ENCODE measurements around the gene PAM16. TPM values are rescaled to one million over a fixed set of nuclear protein-coding genes. Genes with fewer than 3 reads are reported as not detected.
A peak's percentile ranks its signal among the peaks of the same experiment; 100 is the strongest.

Gene PAM16
- total RNA-seq, 6 donors from 2014 or later = 45.5 to 71.8 (median 62.6) TPM

DNA sequence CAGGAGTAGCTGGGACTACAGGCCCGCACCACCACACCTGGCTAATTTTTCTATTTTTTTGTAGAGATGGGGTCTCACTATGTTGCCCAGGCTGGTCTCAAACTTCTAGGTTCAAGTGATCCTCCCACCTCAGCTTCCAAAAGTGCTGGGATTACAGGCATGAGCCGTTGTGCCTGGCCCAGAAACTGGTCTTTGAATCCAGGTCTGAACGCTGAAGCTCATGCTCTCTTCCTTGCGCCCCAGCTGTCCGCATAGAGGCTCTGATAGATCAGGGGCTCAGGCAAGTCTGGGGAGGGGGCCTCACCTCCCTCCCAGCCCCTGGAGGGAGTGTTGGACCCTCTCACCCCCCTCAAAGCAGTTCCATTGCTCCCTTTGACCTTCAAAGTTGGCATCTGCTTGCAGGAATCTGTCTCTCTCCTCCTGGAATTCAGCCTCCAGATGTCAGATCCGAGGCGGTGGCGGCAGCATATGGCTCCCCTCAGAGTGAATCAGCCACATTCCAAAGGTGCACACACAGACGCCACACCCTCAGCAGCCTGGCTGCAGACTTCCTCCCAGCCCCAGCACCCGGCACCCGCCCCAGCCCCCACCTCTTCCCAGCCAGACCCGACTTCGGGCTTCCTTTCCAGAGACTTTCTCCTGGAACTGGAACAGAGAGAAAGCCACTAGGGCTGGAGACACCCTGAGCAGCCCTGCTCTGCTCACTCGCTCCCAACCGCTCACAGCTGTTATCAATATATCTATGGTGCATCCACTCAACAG, 52.2 kb downstream of the PAM16 start:
- peak; percentile 95 to 97 for ATAC-seq (ENCODE audit: low FRiP score in 2 of 2)
- 17 to 33% methylated on average over 12 to 14 of the region's 15 CpGs for WGBS, 2 donors
- no peaks in the 10 kb centered on the region for H3K27me3 ChIP-seq
- peak; percentile 86 to 90 for DNase-seq
- peak overlapping the region in 2 of 4 donors; percentile 9 to 19 for H3K4me3 ChIP-seq
- TF ChIP-seq, protein P1, sequence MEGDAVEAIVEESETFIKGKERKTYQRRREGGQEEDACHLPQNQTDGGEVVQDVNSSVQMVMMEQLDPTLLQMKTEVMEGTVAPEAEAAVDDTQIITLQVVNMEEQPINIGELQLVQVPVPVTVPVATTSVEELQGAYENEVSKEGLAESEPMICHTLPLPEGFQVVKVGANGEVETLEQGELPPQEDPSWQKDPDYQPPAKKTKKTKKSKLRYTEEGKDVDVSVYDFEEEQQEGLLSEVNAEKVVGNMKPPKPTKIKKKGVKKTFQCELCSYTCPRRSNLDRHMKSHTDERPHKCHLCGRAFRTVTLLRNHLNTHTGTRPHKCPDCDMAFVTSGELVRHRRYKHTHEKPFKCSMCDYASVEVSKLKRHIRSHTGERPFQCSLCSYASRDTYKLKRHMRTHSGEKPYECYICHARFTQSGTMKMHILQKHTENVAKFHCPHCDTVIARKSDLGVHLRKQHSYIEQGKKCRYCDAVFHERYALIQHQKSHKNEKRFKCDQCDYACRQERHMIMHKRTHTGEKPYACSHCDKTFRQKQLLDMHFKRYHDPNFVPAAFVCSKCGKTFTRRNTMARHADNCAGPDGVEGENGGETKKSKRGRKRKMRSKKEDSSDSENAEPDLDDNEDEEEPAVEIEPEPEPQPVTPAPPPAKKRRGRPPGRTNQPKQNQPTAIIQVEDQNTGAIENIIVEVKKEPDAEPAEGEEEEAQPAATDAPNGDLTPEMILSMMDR (IDR thresholded peaks at IDR 0.05) = no peak
- TF ChIP-seq POLR2AphosphoS5 (IDR thresholded peaks at IDR 0.05) (peak; percentile 10 to 44), EP300 (IDR thresholded peaks at IDR 0.05) (peak in 1 of 4 donors; percentile 7), POLR2A (IDR thresholded peaks at IDR 0.05) (peak in 1 of 4 donors; percentile 16)
- H3K9me3 ChIP-seq = no peaks in the 10 kb centered on the region
- no peaks in the 10 kb centered on the region for H3K36me3 ChIP-seq
- H3K4me1 ChIP-seq = peaks cover 23 to 29% (median 26%) of the 10 kb centered on the region in 4 donors
- peak overlapping the region; percentile 82 to 87 (median 84) for H3K27ac ChIP-seq

DNA sequence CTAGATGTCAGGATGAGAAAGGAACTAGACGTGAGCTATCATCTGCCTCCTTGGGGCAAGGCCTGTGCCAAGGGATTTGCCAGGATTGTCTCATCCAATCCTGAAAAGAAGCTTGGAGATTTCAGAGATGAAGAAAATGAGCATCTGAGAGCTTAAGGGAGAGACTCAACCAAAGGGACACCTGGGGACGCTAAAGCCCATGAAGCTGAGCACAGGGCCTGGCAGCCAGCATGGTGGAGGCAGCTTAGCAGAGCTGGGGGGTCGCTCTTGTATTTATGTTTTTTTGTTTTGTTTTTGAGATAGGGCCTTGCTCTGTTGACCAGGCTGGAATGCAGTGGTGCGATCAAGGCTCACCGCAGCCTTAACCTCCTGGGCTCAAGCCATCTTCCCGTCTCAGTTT, 53.6 kb downstream of the PAM16 start:
- ATAC-seq (ENCODE audit: low FRiP score in 2 of 2) (no peak), DNase-seq (no peak)
- Histone ChIP-seq H3K4me3 (no peak overlapping the region), H3K4me1 (peaks cover 32 to 40% (median 35%) of the 10 kb centered on the region in 4 donors), H3K27me3 (no peaks in the 10 kb centered on the region), H3K9me3 (no peaks in the 10 kb centered on the region), H3K27ac (no peak overlapping the region), H3K36me3 (no peaks in the 10 kb centered on the region)
- WGBS, 2 donors = 93 to 96% methylated on average over 6 of the region's 6 CpGs
- TF ChIP-seq, protein P1 (IDR thresholded peaks at IDR 0.05) = no peak
- no peak for TF ChIP-seq EP300 (IDR thresholded peaks at IDR 0.05)
- no peak for TF ChIP-seq POLR2AphosphoS5 (IDR thresholded peaks at IDR 0.05)
- TF ChIP-seq POLR2A (IDR thresholded peaks at IDR 0.05) = no peak

DNA sequence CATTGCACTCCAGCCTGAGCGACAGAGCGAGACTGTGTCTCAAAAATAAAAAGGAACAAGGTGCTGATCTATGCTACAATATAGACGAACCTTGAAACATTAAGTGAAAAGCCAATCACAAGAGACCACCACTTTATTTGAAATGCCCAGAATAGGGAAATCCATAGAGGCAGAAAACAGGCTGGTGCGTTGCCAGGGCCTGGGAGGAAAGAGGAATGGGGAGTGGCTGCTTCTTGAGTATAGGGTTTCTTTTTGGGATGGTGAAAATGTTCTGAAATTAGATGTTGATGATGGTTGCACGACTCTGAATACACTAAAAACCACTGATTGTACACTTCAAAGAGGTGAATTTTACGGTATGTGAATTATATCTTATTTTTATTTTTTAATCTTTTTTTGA, 55.5 kb downstream of the PAM16 start:
- Histone ChIP-seq H3K27ac (no peak overlapping the region), H3K4me3 (no peak overlapping the region), H3K36me3 (no peaks in the 10 kb centered on the region), H3K27me3 (no peaks in the 10 kb centered on the region), H3K4me1 (peaks cover 36 to 43% (median 42%) of the 10 kb centered on the region in 4 donors), H3K9me3 (no peaks in the 10 kb centered on the region)
- TF ChIP-seq, protein P1 (IDR thresholded peaks at IDR 0.05) = no peak
- TF ChIP-seq POLR2A (IDR thresholded peaks at IDR 0.05) (no peak), EP300 (IDR thresholded peaks at IDR 0.05) (no peak), POLR2AphosphoS5 (IDR thresholded peaks at IDR 0.05) (no peak)
- WGBS, 2 donors = 79 to 85% methylated on average over 6 of the region's 6 CpGs
- no peak for ATAC-seq (ENCODE audit: low FRiP score in 2 of 2)
- DNase-seq = no peak

DNA sequence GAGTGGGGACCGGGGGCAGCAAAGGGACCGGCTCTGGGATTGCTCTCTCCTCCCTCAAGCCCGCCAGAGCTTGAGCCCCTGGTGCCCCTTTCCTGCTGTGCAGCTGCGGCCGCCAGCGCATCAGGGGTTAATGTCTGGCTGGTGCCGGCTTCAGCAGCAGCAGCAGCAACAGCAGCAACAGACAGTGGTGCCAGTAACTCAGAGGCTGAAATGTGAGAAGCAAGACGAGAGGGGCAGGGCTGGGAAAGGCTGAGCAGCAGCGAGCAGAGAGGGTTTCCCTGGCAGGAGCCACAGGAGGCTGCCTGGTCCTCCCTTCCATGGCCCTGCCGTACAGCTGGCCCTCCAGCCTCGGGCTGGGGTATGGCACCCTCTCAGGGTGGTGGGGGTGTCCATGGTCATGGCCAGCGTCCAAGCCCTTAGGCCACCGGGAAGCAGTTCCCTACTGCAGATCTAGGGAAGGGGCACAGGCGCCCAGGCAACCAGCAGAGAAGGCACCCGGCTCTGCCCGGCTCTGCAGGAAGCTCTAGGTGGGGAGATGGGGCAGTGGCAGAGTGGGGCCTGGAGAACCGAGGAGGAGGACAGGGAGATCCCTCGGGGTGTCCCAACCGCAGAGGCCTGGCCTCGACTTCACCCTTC, 57.2 kb downstream of the PAM16 start:
- peak; percentile 57 to 78 for ATAC-seq (ENCODE audit: low FRiP score in 2 of 2)
- TF ChIP-seq POLR2A (IDR thresholded peaks at IDR 0.05) = no peak
- no peak for TF ChIP-seq EP300 (IDR thresholded peaks at IDR 0.05)
- TF ChIP-seq, protein P1 (IDR thresholded peaks at IDR 0.05) = no peak
- no peak for TF ChIP-seq POLR2AphosphoS5 (IDR thresholded peaks at IDR 0.05)
- 13 to 21% methylated on average over 6 to 17 of the region's 20 CpGs for WGBS, 2 donors
- no peaks in the 10 kb centered on the region for H3K27me3 ChIP-seq
- H3K4me3 ChIP-seq = no peak overlapping the region
- peaks cover 29 to 40% (median 36%) of the 10 kb centered on the region in 4 donors for H3K4me1 ChIP-seq
- DNase-seq = peak; percentile 69 to 71
- H3K36me3 ChIP-seq = no peaks in the 10 kb centered on the region
- peak overlapping the region; percentile 14 to 73 (median 57) for H3K27ac ChIP-seq
- no peaks in the 10 kb centered on the region for H3K9me3 ChIP-seq
